K562 (cell line): ENCODE measurements around the gene ATAD3C. TPM values are rescaled to one million over a fixed set of nuclear protein-coding genes. Genes with fewer than 3 reads are reported as not detected.

Experiments used
- ATAC-seq: fragments of 200-7000 bp; cut with Tn5 transposase; 3 replicates; pipeline ENCODE4 v1.9.1; 2020; ENCODE audit warnings: moderate library complexity
- BruUV-seq: library from RNA; stranded (reverse); fragments of 400-500 nt; replicated peaks from 2 replicates; lab custom pipeline; 2021; lab: Mats Ljungman, UMichigan
- CTCF ChIA-PET: fragments of 300-600 bp; formaldehyde crosslinking; extraction: SDS; loops from one replicate; lab custom pipeline; 2021; ENCODE audit warnings: low intra/inter-chr PET ratio; lab: Yijun Ruan, JAX
- POLR2A ChIA-PET: fragments of 300-600, 350-650 bp; sonication (Branson Sonifier 250); formaldehyde crosslinking; extraction: SDS; loops from one replicate; lab custom pipeline; 2021; ENCODE audit warnings: antibody characterized with exemption, inconsistent platforms; lab: Yijun Ruan, JAX
- DNase-seq, 4 experiments: peaks; one replicate each; pipeline versions ENCODE4 v3.0.0 to v3.0.0-alpha.2; 2011 to 2018; ENCODE audit warnings: low spot score in 3 of 4, mixed read lengths in 3 of 4; ENCODE audit errors: extremely low read depth in 1 of 4
- FAIRE-seq: peaks from 2 replicates; lab custom pipeline; 2011; peaks lifted over from hg19 to GRCh38; lab: Jason Lieb, UNC
- H2AFZ ChIP-seq: 2 replicates; pipeline ENCODE4 v1.6.0; 2011; ENCODE audit warnings: low read depth, low read length, control low read depth, inconsistent platforms
- H3K27ac ChIP-seq: fragments of 200-600 bp; 3 replicates; pipeline ENCODE4 v1.8.0; 2011; ENCODE audit warnings: low read depth, mild to moderate bottlenecking, control low read depth, inconsistent platforms, low read length, moderate library complexity, mixed read lengths; ENCODE audit errors: extremely low read depth
- H3K27me3 ChIP-seq, 2 experiments: fragments of 300-600 bp in 1 of 2; 2 replicates in 1 of 2; 3 replicates in 1 of 2; pipeline versions ENCODE4 v1.6.0 to v1.8.0; 2011; ENCODE audit warnings: inconsistent platforms in 2 of 2, low read length in 2 of 2, mild to moderate bottlenecking in 1 of 2, mixed read lengths in 1 of 2, moderate library complexity in 1 of 2; ENCODE audit not compliant: control insufficient read depth in 2 of 2, insufficient read depth in 2 of 2
- H3K36me3 ChIP-seq: fragments of 300-600 bp; 3 replicates; pipeline ENCODE4 v1.8.0; 2011; ENCODE audit warnings: mild to moderate bottlenecking, low read length, inconsistent platforms; ENCODE audit not compliant: control insufficient read depth, insufficient read depth
- H3K4me1 ChIP-seq, 2 experiments: fragments of 200-600 bp in 1 of 2; replicated peaks in 1 of 2; 2 replicates in 1 of 2; 3 replicates in 1 of 2; pipeline versions ENCODE4 v1.5.1 to v1.8.0; 2011; ENCODE audit warnings: inconsistent platforms in 2 of 2, low read length in 2 of 2, mild to moderate bottlenecking in 1 of 2, mixed read lengths in 1 of 2, moderate library complexity in 1 of 2; ENCODE audit not compliant: control insufficient read depth in 2 of 2, insufficient read depth in 2 of 2
- H3K4me2 ChIP-seq: 2 replicates; pipeline ENCODE4 v1.6.1; 2011; ENCODE audit warnings: low read length, control low read depth, inconsistent platforms, mixed read lengths; ENCODE audit not compliant: insufficient read depth
- H3K4me3 ChIP-seq: fragments of 200-600 bp; sonication (generic), shearing (Covaris generic); 2 replicates; pipeline ENCODE4 v1.5.1; 2016; ENCODE audit warnings: control low read depth, inconsistent platforms
- H3K79me2 ChIP-seq: fragments of 200-600 bp; 3 replicates; pipeline ENCODE4 v1.8.0; 2011; ENCODE audit warnings: low read length, inconsistent platforms; ENCODE audit not compliant: control insufficient read depth, insufficient read depth
- H3K9ac ChIP-seq, 2 experiments: 2 replicates each; pipeline versions ENCODE4 v1.6.0 to v1.6.1; 2011; ENCODE audit warnings: low read depth in 2 of 2, low read length in 2 of 2, control low read depth in 1 of 2, inconsistent platforms in 1 of 2, mild to moderate bottlenecking in 1 of 2, mixed read lengths in 1 of 2; ENCODE audit not compliant: insufficient read depth in 1 of 2
- H3K9me1 ChIP-seq: one replicate; pipeline ENCODE4 v1.6.0; 2011; ENCODE audit warnings: inconsistent platforms, mild to moderate bottlenecking, low read length, moderate library complexity; ENCODE audit not compliant: control insufficient read depth, insufficient read depth
- H3K9me3 ChIP-seq: replicated peaks from 2 replicates; pipeline ENCODE4 v1.5.1; 2011; ENCODE audit warnings: low read depth, low read length, inconsistent platforms; ENCODE audit not compliant: control insufficient read depth, insufficient read depth
- H4K20me1 ChIP-seq: replicated peaks from 2 replicates; pipeline ENCODE4 v1.6.1; 2011; ENCODE audit warnings: low read length, inconsistent platforms, mixed read lengths; ENCODE audit not compliant: control insufficient read depth, insufficient read depth
- POLR2G ChIP-seq: fragments of 200-400 bp; formaldehyde crosslinking; IDR thresholded peaks from 2 replicates; pipeline ENCODE4 v1.6.1; 2017; ENCODE audit warnings: low read depth, mild to moderate bottlenecking, antibody characterized with exemption, low read length, moderate library complexity
- RBFOX2 ChIP-seq: fragments of 200-400 bp; formaldehyde crosslinking; IDR thresholded peaks from 2 replicates; pipeline ENCODE4 v1.6.1; 2017; ENCODE audit warnings: low read depth, mild to moderate bottlenecking, low read length, moderate library complexity
- ZNF41 ChIP-seq: fragments of 250-450 bp; sonication (Bioruptor Pico); conservative IDR thresholded peaks from 2 replicates; pipeline ENCODE4 v1.4.0; 2020; ENCODE audit warnings: mild to moderate bottlenecking
- ZNF75A ChIP-seq: fragments of 450-650 bp; formaldehyde crosslinking; IDR thresholded peaks from 2 replicates; pipeline ENCODE4 v1.4.0; 2020; ENCODE audit warnings: mild to moderate bottlenecking
- WGBS: fragments of 100-300 bp; shearing (Covaris generic); methylation state at CpG from one replicate; pipeline ENCODE4 v1.1.6; 2016; ENCODE audit warnings: low coverage, mixed read lengths; ENCODE audit not compliant: insufficient coverage; ENCODE audit errors: missing lambda C conversion rate; 5-methylcytosine and 5-hydroxymethylcytosine counted together
- in situ Hi-C: fragments of 300-500 bp; cut with MboI; formaldehyde crosslinking; loops from 4 replicates; pipeline ENCODE4 v1.15.0; 2018; ENCODE audit warnings: inconsistent platforms, mixed read lengths
- intact Hi-C: fragments of 100-400 bp; cut with micrococcal nuclease; formaldehyde crosslinking; loops from 2 replicates; pipeline ENCODE4 v1.14.2; 2022
- polyA plus RNA-seq, 8 experiments: library from polyadenylated mRNA; depleted of rRNA in 4 of 8; stranded (reverse) in 5 of 8; unstranded in 3 of 8; fragments of >200 nt; fragmentation: Nextera tagmentation in 2 of 8; fragmentation: Illumina TruSeq in 1 of 8; extraction: Ambion mirVana in 2 of 8; extraction: Trizol in 1 of 8; gene quantifications; 2 replicates each; pipeline versions ENCODE4 v1.2.1 to v1.2.3, GENCODE V29; 2011 to 2014; ENCODE audit warnings: inconsistent platforms in 1 of 8, missing spikeins in 1 of 8
- total RNA-seq, 7 experiments: library from RNA; depleted of rRNA in 6 of 7; stranded (reverse); fragments of >200 nt in 6 of 7; fragmentation: Illumina TruSeq in 2 of 7; extraction: Trizol in 2 of 7; gene quantifications; 2 replicates each; pipeline versions ENCODE4 v1.2.1 to v1.2.3, GENCODE V29; 2011 to 2021; ENCODE audit warnings: low replicate concordance in 1 of 7
- TF ChIP-seq, protein P1 (sequence below): fragments of 450-650 bp; conservative IDR thresholded peaks from 2 replicates; pipeline ENCODE4 v1.6.1; 2016; ENCODE audit warnings: missing genetic modification characterization, low read depth, mild to moderate bottlenecking, missing compliant biosample characterization, moderate library complexity

The ATAD3C gene
- total and polyA plus RNA-seq, 9 of the 15 experiments (the other 6 are each of a cell fraction or from before 2014, with no cell fraction given) = 0.03 to 0.18 TPM; not detected in 7

DNA sequence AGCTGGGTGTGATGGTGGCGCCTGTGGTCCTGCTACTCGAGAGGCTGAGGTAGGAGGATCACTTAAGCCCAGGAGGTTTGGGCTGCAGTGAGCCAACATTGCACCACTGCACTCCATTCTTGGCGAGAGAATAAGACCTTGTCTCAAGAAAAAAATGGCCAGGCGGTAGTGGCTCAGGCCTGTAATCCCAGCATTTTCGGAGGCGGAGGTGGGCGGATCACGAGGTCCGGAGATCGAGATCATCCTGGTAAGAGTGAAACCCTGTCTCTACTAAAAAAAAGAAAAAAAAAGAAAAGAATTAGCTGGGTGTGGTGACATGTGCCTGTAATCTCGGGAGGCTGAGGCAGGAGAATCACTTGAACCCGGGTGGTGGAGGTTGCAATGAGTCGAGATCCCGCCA lies 33.4 kb downstream of the ATAD3C start:
- 96% methylated on average over 14 of the region's 14 CpGs for WGBS
- Histone ChIP-seq H3K9ac (no peak overlapping the region), H3K36me3 (peaks cover 74% of the 10 kb centered on the region), H3K4me3 (no peak overlapping the region), H3K4me1 (peaks cover 0 to 11% of the 10 kb centered on the region in 2 experiments; a peak in 1 of 5 replicates), H3K9me3 (no peaks in the 10 kb centered on the region), H4K20me1 (no peaks in the 10 kb centered on the region), H2AFZ (no peak overlapping the region), H3K4me2 (no peak overlapping the region), H3K27ac (no peak overlapping the region), H3K9me1 (no peaks in the 10 kb centered on the region), H3K27me3 (no peaks in the 10 kb centered on the region; a peak in 2 of 5 replicates), H3K79me2 (peaks cover 7% of the 10 kb centered on the region; the same call in 2 of the 3 replicates)
- in situ Hi-C loops = no loop called here
- ChIA-PET CTCF (no interaction called here), POLR2A (interaction anchor here (0.7 kb wide), 2 partner anchors 8 to 107 kb away, joined by 3 read pairs; no protein-coding TSS in a partner anchor)
- no TSS peak for BruUV-seq
- FAIRE-seq (no peak), ATAC-seq (no peak), DNase-seq (no peak)
- intact Hi-C loops = no loop called here
- TF ChIP-seq, protein P1, sequence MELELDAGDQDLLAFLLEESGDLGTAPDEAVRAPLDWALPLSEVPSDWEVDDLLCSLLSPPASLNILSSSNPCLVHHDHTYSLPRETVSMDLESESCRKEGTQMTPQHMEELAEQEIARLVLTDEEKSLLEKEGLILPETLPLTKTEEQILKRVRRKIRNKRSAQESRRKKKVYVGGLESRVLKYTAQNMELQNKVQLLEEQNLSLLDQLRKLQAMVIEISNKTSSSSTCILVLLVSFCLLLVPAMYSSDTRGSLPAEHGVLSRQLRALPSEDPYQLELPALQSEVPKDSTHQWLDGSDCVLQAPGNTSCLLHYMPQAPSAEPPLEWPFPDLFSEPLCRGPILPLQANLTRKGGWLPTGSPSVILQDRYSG (tag) = no peak
- TF ChIP-seq RBFOX2 (peak; percentile 2; the same call in 1 of the 2 replicates), POLR2G (0 out of 2 replicates have a peak, but pooled peaks have one; percentile 1), ZNF75A (CRISPR knock-in tag) (no peak), ZNF41 (no peak)
